NCI-H2171 treated with DMSO at 0.1 percent for 48 hours (cell line): Measurements from ENCODE around the gene WDR20.
"Not testable (repeated sequence)": the region's sequence is repeated elsewhere in the genome, so short reads cannot be mapped to it uniquely, and the experiment has no call there.

Experiments
- DNase-seq: peaks from one replicate; lab custom pipeline; 2025; lab: John Stamatoyannopoulos, UW

The WDR20 gene

DNA sequence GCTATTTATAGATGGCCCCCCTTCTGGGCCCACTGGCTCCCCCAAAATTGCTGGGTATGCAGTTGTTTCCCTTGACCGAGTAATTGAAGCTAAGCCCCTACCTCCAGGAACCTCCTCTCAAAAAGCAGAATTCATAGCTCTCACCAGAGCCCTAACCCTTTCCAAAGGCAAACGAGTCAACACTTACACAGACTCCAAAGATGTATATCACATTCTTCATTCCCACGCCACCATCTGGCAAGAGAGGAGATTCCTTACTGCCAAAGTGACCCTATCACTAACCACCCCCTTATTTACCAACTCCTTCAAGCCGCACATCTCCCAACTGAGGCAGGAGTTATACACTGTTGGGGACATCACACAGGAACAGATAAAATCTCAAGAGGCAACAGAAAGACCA is 98.4 kb downstream of the WDR20 start:
- no peak for DNase-seq

DNA sequence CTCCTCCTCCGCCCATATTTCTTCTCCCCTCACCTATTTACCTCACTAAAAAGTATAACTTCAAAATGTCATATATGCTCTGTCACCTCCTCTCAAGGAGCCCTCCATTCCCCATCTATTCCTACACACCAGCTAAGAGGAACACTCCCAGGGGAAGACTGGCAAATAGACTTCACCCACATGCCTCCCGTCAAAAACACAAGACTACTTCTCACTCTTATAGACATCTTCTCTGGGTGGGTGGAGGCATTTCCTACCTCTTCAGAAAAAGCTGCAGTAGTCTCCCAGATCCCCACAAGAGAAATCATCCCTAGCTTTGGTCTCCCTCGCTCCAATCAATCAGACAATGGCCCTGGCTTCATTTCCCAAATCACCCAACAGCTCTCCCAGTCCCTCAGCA is 99.1 kb downstream of the WDR20 start:
- DNase-seq, result no peak

DNA sequence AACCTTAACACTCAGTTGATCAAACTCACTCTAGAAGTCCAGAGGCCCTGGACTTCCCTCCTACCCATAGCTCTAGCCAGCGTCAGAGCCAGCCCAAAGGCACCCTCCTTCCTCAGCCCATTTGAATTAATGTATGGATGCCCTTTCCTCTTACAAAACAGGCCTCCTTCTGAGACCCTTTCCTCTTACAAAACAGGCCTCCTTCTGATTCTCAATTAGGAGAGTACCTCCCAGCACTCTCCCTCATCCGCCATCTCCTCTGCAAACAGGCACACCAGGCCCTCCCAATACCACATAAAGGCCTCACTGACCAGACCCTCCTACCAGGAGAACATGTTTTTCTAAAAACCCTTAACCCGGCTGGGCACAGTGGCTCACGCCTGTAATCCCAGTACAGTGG is 99.5 kb downstream of the WDR20 start:
- DNase-seq, result no peak

DNA sequence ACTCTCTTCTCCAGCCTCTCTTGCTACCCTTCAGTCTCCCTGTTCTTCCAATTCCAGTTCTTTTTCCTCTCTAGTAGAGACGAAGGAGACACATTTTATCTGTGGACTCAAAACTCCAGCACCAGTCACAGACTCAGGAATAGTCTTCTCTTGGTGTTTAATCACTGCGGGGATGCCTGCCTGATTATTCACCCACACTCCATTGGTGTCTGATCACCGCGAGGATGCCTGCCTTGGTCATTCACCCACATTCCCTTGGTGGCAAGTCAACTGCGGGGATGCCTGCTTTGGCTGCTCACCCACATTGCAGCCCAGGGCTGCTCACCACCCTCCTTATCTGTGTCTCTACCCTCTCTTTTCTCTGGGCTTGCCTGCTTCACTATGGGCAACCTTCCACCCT is 100.8 kb downstream of the WDR20 start:
- not testable (repeated sequence) for DNase-seq

DNA sequence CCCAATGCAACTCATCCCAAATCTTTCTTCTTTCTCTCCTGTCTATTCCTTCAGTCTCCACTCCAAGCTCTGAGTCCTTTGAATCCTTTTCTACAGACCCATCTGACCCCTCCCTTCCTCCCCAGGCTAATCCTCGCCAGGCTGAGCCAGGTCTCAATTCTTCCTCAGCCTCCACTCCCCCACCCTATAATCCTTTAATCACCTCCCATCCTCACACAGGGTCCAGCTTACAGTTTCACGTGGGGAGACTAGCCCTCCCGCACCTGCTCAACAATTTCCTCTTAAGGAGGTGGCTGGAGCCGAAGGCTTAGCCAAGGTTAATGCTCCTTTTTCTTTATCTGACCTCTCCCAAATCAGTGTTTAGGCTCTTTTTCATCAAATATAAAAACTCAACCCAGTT is 101.5 kb downstream of the WDR20 start:
- DNase-seq, result no peak

DNA sequence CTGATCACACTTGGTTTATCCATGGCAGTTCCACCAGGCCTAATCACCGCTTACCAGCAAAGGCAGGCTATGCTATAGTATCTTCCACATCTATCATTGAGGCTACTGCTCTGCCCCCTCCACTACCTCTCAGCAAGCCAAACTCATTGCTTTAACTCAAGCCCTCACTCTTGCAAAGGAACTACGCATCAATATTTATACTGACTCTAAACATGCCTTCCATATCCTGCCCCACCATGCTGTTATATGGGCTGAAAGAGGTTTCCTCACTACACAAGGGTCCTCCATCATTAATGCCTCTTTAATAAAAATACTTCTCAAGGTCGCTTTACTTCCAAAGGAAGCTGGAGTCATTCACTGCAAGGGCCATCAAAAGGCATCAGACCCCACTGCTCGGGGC is 104.1 kb downstream of the WDR20 start:
- DNase-seq, result not testable (repeated sequence)

DNA sequence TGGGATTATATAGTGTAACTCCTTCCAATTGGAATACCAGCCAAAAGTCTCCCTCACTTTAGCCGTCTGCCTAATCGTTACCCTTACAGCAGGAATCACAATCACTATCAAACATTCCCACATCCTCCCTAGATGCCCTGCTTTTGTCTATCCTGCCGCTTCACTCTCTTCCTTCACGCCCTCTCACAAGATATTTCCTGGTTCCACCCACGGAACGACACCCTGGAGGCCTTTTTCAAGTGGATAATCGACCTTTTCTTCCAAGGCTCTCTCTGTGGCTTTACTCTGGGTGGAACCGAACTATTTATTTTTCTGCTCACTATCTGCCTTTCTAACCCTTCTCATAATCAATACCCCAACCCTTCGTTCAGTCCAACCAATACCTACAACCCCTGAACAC is 106.4 kb downstream of the WDR20 start:
- DNase-seq, result no peak

DNA sequence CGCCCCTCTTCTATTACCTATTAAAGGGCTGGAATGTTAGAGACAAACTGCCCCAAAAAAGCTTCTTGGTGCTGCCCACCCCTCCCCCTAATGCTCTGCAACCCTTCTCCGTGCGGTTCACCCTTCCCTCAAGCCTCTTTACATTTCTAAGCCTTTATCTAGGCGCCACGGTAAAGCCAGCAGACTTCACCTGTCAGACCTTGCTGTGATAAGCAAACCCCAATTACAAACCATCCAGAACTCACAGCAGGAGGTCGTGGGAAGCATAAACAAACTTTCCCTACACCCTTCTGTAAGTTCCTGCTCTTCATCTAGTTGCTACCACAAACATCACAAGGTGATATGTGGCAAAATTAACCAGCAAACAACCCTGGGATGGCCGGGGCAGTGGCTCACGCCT is 108.4 kb downstream of the WDR20 start:
- DNase-seq, result no peak

DNA sequence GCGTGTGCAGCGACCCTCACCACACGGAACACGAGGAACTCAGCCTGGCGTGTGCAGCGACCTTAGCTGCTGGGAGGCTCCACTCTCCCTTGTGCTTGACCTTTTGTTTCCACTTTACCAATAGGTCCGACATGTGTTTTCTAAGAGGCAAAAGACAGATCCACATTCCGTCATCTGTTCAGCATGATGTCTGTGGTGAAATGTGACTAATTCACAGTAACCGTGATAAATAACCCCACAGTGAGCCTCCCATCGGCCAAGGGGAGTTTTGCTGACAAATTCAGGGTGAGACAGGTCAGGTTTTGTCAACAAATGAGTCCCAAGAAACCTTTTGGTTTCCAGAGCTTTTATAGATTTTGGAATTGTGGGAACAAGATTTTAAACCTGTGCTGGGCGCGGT is 109.3 kb downstream of the WDR20 start:
- no peak for DNase-seq

DNA sequence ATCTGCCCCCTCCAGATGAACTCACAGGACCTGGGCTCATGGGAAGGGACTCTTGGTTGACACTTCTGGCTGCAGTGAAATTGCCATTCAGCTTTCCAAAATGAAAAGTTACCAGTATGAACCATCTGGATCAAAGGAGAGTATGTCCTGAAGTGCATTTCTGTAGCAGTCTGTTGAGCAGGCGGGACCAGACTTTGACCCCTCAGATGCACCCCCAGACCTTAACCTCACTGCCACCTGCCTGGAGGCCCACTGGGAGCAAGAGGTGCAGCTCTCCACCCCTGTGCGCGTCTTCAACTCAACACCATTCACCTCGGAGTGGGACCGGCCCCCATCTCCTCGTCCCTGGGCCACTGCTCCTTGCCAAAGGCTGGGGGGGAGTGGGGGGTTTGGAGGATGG is 110.3 kb downstream of the WDR20 start:
- no peak for DNase-seq

DNA sequence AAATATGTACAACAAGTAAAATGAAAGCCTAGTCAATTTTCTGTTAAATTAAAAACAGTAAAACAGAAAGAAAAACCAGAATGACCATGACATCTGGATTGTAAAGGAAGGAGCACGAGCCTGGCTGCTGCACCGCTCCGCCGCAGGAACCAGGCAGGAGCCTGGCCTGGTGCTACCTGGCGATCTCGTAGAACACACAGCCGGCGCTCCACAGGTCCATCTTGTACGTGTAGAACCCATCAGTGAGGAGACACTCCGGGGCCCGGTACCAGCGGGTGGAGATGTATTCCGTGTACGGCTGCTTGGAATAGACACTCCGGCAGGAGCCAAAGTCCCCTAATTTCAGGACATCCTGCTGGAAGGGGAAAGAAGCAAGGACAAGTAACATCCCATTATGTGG is 110.9 kb downstream of the WDR20 start:
- no peak for DNase-seq

DNA sequence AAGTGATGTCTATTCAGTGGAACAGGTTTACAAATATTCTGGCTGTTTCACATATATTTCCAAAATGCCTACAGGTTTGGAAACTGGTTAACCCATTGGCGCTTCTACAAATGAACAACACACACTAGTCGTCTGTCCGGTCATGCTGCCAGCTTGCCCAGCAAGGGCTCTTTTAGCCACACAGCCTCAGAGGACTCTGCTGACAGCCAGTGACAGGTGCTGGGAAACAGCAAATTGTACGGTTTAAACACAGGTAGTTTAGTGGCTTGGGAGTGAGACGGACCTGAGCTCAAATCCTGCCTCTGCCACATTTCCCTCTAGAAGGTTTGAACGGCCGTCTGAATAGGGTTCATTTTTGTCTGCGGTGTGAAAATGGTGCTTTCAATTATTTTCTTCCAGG is 111.5 kb downstream of the WDR20 start:
- DNase-seq, result no peak

DNA sequence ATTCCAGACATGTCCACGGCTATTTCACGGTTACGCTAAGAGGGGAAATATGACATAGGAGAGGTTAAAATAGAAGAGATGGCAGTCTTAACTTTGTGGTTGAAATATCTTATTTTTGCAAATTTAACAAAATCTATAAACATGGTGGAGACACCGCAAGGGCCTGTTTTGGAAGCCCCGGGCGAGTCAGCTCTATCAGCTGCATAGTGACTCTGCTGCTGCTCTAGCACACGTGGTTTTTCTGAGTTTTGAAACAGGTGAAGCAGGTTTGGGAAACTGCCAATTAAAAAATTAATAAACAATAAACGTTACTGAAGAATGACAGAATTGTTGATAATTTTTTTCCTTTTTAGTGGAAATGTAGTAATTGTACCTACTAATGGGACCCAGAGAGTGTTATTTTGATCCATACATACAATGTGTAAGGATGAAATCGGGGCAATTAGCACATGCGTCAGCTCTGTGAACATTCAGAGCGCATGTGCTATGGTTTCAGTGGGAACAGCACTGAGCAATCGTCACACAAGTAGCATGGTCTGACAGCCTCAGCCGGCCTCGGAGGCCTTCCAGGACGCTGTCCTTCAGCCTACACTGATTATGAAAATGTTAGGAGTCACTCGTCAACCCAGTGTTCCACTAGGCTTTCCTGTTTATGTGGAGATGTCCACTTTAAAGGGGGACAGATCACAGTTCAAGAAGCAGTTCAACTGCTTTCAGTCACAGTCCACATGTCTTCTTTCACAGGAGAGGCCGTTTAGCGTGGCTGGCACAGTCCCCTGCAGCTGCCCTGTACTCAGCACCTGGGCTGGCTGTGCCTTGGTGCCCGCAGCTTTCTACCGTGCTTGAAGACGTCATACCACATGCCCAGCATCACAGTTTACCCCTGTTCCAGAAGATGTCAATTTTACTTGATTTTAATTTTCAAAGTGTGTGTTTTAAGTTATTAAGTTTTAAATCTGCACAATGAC is 113.4 kb downstream of the WDR20 start:
- no peak for DNase-seq

DNA sequence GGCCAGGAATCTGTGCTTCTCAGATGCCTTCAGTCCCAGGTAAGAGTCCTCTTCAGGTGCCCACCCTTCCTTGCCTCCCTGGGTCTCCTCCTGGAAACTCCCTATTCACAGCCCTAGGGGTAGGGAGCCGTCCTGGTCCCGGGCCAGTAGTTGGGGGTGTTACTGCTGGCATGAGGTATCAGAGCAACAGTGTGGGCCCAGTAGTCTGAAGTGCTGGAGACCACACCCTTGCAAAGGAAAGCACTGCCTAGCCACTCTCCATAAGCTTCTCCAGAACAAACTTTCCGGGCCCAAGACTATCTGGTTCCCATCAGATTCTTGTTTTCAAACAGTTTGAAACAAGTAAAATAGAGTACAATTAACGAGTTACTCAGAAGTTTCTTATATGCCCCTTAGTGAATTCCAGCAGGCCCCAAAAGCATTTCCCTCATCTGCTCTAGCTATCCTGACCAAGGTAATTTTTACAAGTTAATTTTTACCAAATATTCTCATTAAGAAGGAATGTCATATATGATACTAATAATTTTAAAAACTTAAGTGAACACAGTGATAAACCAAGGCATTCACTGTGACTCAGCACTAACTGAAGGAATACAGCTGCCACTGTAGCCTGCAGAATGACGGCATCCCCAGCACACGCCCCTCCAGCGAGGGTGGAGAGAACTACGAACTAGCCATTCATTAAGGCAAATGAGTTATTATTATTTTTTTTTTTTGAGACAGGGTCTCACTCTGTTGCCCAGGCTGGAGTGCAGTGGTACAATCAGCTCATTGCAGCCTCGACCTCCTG is 115.9 kb downstream of the WDR20 start:
- no peak for DNase-seq

DNA sequence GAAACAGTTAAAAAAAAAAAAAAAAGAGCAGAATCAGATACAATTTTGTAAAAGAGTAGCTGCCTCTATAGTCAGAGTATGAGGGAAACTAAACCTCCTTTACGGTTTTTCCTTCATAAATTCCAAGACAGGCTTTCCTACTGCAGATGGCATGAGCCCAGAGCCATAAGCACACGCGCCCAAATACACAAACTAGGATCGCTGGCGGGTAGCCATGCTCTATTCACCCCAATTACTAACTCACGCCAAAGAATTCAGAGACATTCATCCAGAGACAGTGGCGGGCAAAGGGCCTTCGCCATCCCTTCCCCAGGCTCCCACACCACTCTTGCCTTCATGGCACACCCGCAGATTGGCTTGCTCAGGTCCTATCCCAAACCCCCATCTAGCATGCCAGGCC is 117.0 kb downstream of the WDR20 start:
- no peak for DNase-seq

DNA sequence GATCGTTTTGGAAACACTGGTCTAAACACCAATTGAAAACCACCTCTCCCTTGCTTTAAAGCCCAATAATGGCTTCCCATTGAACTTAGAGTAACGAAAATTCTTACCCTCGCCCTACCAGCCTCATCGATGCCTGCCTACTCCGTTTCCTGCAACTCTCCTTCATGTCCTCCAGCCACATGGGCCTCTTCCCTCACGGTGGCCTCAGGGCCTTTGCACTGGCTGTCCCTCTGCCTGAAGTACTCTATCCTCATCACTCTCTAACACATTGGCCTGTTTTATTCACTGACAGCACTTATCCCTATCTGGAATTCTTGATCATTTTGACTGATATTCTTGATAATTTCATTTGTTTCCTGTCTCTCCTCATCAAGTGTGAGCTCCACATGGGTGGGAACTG is 118.4 kb downstream of the WDR20 start:
- no peak for DNase-seq
